ENCODE results near the gene NEK9.
A peak's percentile ranks its signal among the peaks of the same experiment; 100 is the strongest.

The NEK9 gene

DNA sequence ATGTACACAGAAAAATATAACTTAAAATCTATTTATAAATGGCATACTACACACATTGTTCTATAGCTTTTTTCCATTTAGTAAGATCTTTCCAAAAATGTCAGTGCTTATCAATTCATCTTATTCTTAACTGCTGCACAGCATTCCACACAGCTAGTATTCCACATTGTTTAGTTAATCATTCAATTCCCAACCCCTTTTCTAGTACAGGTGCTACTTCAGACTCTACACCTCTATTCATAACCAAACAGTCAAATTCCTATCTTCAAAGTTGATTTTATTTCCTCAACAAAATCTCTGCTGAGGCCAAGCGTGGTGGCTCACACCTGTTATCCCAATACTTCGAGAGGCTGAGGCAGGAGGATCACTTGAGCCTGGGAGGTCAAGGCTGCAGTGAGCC, 12.3 kb upstream of the NEK9 start:
- Histone ChIP-seq H3K4me3 (no peak overlapping the region), H3K36me3 (peaks cover 9 to 20% (median 11%) of the 10 kb centered on the region in 3 donors), H3K9me3 (no peaks in the 10 kb centered on the region), H3K27ac (no peak overlapping the region), H3K4me1 (peaks cover 0 to 40% (median 5%) of the 10 kb centered on the region in 4 donors), H3K27me3 (no peaks in the 10 kb centered on the region)
- DNase-seq: no peak
- intact Hi-C loops (cut with DNase I; ENCODE audit: low total_unique reads): loop anchor here (10.0 kb wide), 1 partner anchor 356 kb away; no protein-coding TSS in a partner anchor
- TF ChIP-seq, protein P1, sequence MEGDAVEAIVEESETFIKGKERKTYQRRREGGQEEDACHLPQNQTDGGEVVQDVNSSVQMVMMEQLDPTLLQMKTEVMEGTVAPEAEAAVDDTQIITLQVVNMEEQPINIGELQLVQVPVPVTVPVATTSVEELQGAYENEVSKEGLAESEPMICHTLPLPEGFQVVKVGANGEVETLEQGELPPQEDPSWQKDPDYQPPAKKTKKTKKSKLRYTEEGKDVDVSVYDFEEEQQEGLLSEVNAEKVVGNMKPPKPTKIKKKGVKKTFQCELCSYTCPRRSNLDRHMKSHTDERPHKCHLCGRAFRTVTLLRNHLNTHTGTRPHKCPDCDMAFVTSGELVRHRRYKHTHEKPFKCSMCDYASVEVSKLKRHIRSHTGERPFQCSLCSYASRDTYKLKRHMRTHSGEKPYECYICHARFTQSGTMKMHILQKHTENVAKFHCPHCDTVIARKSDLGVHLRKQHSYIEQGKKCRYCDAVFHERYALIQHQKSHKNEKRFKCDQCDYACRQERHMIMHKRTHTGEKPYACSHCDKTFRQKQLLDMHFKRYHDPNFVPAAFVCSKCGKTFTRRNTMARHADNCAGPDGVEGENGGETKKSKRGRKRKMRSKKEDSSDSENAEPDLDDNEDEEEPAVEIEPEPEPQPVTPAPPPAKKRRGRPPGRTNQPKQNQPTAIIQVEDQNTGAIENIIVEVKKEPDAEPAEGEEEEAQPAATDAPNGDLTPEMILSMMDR (IDR thresholded peaks at IDR 0.05): no peak

DNA sequence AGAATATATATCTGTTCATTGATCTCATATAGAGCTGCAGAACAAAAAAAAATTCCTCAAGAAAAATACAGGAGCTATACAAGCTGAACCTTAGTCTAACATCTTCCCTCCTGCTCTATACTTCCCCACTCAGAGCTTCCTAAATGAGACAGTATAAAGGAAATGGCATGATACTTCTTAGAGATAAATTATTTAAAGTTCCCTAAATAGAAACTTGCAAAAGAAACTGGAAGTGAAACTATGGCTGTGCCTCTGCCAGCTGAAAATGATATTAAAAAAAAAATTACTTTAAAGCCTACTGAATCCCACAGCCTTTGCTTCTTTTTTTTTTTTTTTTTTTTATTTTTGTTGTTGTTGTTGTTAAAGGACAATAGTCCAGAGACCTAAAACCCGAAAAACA, 11.6 kb upstream of the NEK9 start:
- DNase-seq: no peak

DNA sequence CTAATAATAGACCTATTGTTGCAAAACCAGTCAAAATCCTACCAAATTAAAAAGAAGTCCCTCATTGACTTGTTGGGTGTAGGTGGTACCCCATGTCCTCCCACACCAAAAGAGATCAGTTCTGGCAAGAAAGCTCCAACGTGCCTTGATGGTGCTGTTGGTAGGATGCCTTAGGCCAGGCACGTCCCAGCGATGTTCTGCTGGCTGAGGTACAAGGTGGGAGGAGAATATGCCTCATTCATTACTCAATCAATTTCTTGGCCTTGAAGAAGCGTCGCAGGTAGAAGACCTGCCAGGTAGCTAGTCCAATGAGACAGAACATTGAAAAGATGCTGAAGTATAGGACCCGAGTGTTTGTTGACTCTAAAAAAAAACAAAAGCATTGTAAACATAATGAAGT, 7.8 kb upstream of the NEK9 start:
- no peak overlapping the region for H3K4me3 ChIP-seq
- H3K27ac ChIP-seq: no peak overlapping the region
- intact Hi-C loops (cut with DNase I; ENCODE audit: low total_unique reads): loop anchor here (2.0 to 10.0 kb wide), 2 partner anchors 166 to 360 kb away; no protein-coding TSS in a partner anchor
- no peaks in the 10 kb centered on the region for H3K9me3 ChIP-seq
- H3K27me3 ChIP-seq: no peaks in the 10 kb centered on the region
- TF ChIP-seq, protein P1 (IDR thresholded peaks at IDR 0.05): no peak
- peaks cover 0 to 15% (median 0%) of the 10 kb centered on the region in 4 donors for H3K4me1 ChIP-seq
- DNase-seq: no peak
- H3K36me3 ChIP-seq: peaks cover 19 to 41% (median 23%) of the 10 kb centered on the region in 3 donors

More for the DNA sequence above, 11.6 kb upstream of the NEK9 start:
- Histone ChIP-seq H3K27me3 (no peaks in the 10 kb centered on the region), H3K4me1 (peaks cover 0 to 33% (median 5%) of the 10 kb centered on the region in 4 donors), H3K9me3 (no peaks in the 10 kb centered on the region), H3K27ac (no peak overlapping the region), H3K36me3 (peaks cover 16 to 27% (median 18%) of the 10 kb centered on the region in 3 donors), H3K4me3 (no peak overlapping the region)
- intact Hi-C loops (cut with DNase I; ENCODE audit: low total_unique reads): loop anchor here (10.0 kb wide), 1 partner anchor 356 kb away; no protein-coding TSS in a partner anchor
- TF ChIP-seq, protein P1 (IDR thresholded peaks at IDR 0.05): no peak

DNA sequence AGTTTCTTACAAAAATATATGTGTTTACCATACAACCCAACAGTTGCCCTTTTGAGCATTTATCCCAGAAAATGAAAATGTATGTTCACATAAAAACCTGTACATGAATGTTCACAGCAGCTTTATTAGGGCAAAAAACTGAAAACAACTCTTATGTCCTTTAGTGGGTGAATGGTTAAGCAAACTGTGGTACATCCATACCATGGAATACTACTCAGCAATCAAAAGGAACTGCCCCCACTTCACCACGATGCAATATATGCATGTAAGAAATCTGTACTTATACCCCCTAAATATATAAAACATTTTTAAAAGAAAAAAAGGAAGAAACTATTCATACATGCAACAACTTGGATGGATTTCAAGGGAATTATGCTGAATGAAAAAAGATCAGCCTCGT, 6.7 kb upstream of the NEK9 start:
- Histone ChIP-seq H3K36me3 (peaks cover 19 to 41% (median 23%) of the 10 kb centered on the region in 3 donors), H3K4me3 (no peak overlapping the region), H3K27ac (no peak overlapping the region), H3K4me1 (peaks cover 0 to 13% (median under 1%) of the 10 kb centered on the region in 4 donors), H3K27me3 (no peaks in the 10 kb centered on the region), H3K9me3 (no peaks in the 10 kb centered on the region)
- no peak for DNase-seq
- TF ChIP-seq, protein P1 (IDR thresholded peaks at IDR 0.05): no peak
- intact Hi-C loops (cut with DNase I; ENCODE audit: low total_unique reads): loop anchor here (10.0 kb wide), 1 partner anchor 361 kb away; no protein-coding TSS in a partner anchor

DNA sequence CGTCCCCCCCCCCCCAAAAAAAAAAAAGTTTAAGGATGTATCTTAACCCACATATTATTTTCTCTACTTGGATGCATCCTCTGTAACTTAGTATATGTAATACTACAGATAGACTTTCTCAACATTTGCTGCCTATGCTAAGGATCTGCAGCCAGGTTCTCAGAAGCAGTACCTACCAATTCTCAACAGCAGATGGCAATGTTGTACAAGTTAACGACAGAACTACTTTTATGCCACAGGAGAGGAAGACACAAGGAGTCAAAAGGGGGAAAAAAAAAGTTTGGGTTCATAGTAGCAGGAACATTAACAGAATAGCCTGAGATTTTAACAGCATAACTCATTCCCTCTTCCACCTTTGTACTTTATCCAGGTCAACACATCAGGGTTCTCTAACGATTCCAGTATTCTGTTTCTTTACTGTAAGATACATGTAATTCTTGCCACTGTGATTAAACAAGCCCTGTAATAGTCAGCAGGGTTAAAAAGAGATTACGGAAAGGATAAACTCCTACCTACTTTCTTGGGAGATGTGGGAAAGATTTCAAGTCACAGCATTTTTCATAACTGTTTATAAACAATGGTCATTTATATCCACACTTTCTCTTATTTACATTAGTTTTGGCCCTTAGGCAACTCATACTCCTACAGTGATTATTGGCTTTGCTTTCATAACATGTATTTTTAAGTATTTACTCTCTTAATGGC, 5.7 kb upstream of the NEK9 start:
- intact Hi-C loops (cut with DNase I; ENCODE audit: low total_unique reads): loop anchor here (10.0 kb wide), 1 partner anchor 362 kb away; no protein-coding TSS in a partner anchor
- H3K9me3 ChIP-seq: no peaks in the 10 kb centered on the region
- H3K27ac ChIP-seq: no peak overlapping the region
- DNase-seq: peak in 1 of 2 donors; percentile 38
- no peak overlapping the region for H3K4me3 ChIP-seq
- H3K36me3 ChIP-seq: peaks cover 19 to 41% (median 23%) of the 10 kb centered on the region in 3 donors
- TF ChIP-seq, protein P1 (IDR thresholded peaks at IDR 0.05): peak; percentile 65 to 94
- H3K27me3 ChIP-seq: no peaks in the 10 kb centered on the region
- peaks cover 0 to 13% (median 6%) of the 10 kb centered on the region in 4 donors for H3K4me1 ChIP-seq
